ENCODE measurements around the gene LYAR. TPM values are rescaled to one million over a fixed set of nuclear protein-coding genes. Genes with fewer than 3 reads are reported as not detected.

The LYAR gene
- total RNA-seq, 6 experiments from 2014 or later, result 11.9 to 19.3 (median 15.7) TPM

Other genes starting within 250 kb of the LYAR start
- gene OTOP1, start 63.2 kb downstream of the LYAR start, total RNA-seq (2021; fragmentation: NEBNext Ultra II Directional; extraction: Animal tissue kit (Norgen Biotek cat#: 25700)), result not detected
- 10 to 100 TPM; 19.2 to 22.7 (median 21.7) TPM for gene TMEM128, start 41.9 kb downstream of the LYAR start, total RNA-seq (2021; fragmentation: NEBNext Ultra II Directional; extraction: Animal tissue kit (Norgen Biotek cat#: 25700))
- 1 to 10 TPM; 2.5 to 3.2 (median 3.0) TPM for gene ZBTB49, start 97 bp upstream of the LYAR start, total RNA-seq (2021; fragmentation: NEBNext Ultra II Directional; extraction: Animal tissue kit (Norgen Biotek cat#: 25700))
- gene NSG1, start 96.9 kb upstream of the LYAR start, total RNA-seq (2021; fragmentation: NEBNext Ultra II Directional; extraction: Animal tissue kit (Norgen Biotek cat#: 25700)), result under 1 TPM in 2 of 6 experiments, not detected in 4; 0.13 to 0.14 TPM

Data from HFFc6 (cell line).